NB4 (cell line): Measurements from ENCODE around the gene RNASE13.

Source experiments
- POLR2A ChIP-seq: IDR thresholded peaks from 2 replicates; pipeline ENCODE4 v1.6.1; 2011; ENCODE audit warnings: mild to moderate bottlenecking; ENCODE audit not compliant: insufficient read length; ENCODE audit errors: extremely low read depth
- TF ChIP-seq, protein P1 (sequence below): IDR thresholded peaks from one replicate; pipeline ENCODE4 v1.5.1; 2012; ENCODE audit warnings: low read depth, low read length

DNA sequence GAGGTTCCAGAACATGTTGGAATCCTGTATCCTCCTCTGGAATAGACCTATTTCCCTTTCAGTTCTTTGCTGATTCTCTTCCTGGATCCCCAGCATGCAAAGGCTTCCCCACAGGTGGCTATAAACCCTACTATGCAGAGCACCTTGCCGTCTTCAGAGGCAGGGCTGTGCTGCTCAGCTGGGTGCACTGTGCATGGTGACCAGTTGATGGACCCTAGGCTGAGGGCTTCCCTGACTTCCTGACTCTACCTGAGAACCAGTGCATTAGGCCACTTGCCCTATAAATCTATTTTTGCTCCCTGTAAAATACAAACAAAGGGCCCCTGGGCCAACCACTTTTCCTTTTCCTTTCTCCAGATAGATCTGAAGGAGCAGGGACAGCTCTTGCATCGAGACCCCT, 49.8 kb upstream of the RNASE13 start:
- no peak for TF ChIP-seq POLR2A
- TF ChIP-seq, protein P1, sequence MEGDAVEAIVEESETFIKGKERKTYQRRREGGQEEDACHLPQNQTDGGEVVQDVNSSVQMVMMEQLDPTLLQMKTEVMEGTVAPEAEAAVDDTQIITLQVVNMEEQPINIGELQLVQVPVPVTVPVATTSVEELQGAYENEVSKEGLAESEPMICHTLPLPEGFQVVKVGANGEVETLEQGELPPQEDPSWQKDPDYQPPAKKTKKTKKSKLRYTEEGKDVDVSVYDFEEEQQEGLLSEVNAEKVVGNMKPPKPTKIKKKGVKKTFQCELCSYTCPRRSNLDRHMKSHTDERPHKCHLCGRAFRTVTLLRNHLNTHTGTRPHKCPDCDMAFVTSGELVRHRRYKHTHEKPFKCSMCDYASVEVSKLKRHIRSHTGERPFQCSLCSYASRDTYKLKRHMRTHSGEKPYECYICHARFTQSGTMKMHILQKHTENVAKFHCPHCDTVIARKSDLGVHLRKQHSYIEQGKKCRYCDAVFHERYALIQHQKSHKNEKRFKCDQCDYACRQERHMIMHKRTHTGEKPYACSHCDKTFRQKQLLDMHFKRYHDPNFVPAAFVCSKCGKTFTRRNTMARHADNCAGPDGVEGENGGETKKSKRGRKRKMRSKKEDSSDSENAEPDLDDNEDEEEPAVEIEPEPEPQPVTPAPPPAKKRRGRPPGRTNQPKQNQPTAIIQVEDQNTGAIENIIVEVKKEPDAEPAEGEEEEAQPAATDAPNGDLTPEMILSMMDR: no peak
